ENCODE measurements around the gene CCDC60. TPM values are rescaled to one million over a fixed set of nuclear protein-coding genes. Genes with fewer than 3 reads are reported as not detected.

The CCDC60 gene
- total RNA-seq, 1 experiment from 2014 or later = not detected

- Histone ChIP-seq H3K4me3 (no peak overlapping the region), H3K27ac (no peak overlapping the region), H3K4me1 (replicated peaks) (no peaks in the 10 kb centered on the region), H3K9me3 (replicated peaks) (no peaks in the 10 kb centered on the region), H3K27me3 (replicated peaks) (no peaks in the 10 kb centered on the region), H3K36me3 (no peaks in the 10 kb centered on the region)
- no peak for DNase-seq (ENCODE audit: low read depth in 1 of 2, low spot score in 2 of 2)
Observed at GRCh38 chr12:119574255-119574654, 239.7 kb downstream of the CCDC60 start.

- Histone ChIP-seq H3K27me3 (replicated peaks) (no peaks in the 10 kb centered on the region), H3K9me3 (replicated peaks) (no peaks in the 10 kb centered on the region), H3K4me3 (no peak overlapping the region), H3K4me1 (replicated peaks) (no peaks in the 10 kb centered on the region), H3K27ac (no peak overlapping the region), H3K36me3 (no peaks in the 10 kb centered on the region)
- DNase-seq (ENCODE audit: low read depth in 1 of 2, low spot score in 2 of 2) = no peak
Observed at GRCh38 chr12:119576118-119576810, 241.7 kb downstream of the CCDC60 start.

GRCh38 chr12:119576915-119577314 is 242.4 kb downstream of the CCDC60 start:
- H3K9me3 ChIP-seq (replicated peaks) = no peaks in the 10 kb centered on the region
- no peaks in the 10 kb centered on the region for H3K27me3 ChIP-seq (replicated peaks)
- no peaks in the 10 kb centered on the region for H3K4me1 ChIP-seq (replicated peaks)
- no peaks in the 10 kb centered on the region for H3K36me3 ChIP-seq
- no peak overlapping the region for H3K4me3 ChIP-seq
- no peak overlapping the region for H3K27ac ChIP-seq
- no peak for DNase-seq (ENCODE audit: low read depth in 1 of 2, low spot score in 2 of 2)

- Histone ChIP-seq H3K9me3 (replicated peaks) (no peaks in the 10 kb centered on the region), H3K27ac (no peak overlapping the region), H3K36me3 (no peaks in the 10 kb centered on the region), H3K27me3 (replicated peaks) (no peaks in the 10 kb centered on the region), H3K4me3 (no peak overlapping the region), H3K4me1 (replicated peaks) (no peaks in the 10 kb centered on the region)
- DNase-seq (ENCODE audit: low read depth in 1 of 2, low spot score in 2 of 2) = no peak
Observed at GRCh38 chr12:119578112-119578511, 243.6 kb downstream of the CCDC60 start.

- H3K36me3 ChIP-seq = no peaks in the 10 kb centered on the region
- H3K4me3 ChIP-seq = no peak overlapping the region
- H3K27ac ChIP-seq = no peak overlapping the region
- H3K27me3 ChIP-seq (replicated peaks) = peaks cover 12% of the 10 kb centered on the region
- H3K9me3 ChIP-seq (replicated peaks) = no peaks in the 10 kb centered on the region
- no peak for DNase-seq (ENCODE audit: low read depth in 1 of 2, low spot score in 2 of 2)
- no peaks in the 10 kb centered on the region for H3K4me1 ChIP-seq (replicated peaks)
Observed at GRCh38 chr12:119589097-119589496, 254.6 kb downstream of the CCDC60 start.

GRCh38 chr12:119589634-119590033 is 255.1 kb downstream of the CCDC60 start:
- peaks cover 16% of the 10 kb centered on the region for H3K27me3 ChIP-seq (replicated peaks)
- no peak overlapping the region for H3K27ac ChIP-seq
- DNase-seq (ENCODE audit: low read depth in 1 of 2, low spot score in 2 of 2) = no peak
- no peaks in the 10 kb centered on the region for H3K9me3 ChIP-seq (replicated peaks)
- H3K36me3 ChIP-seq = no peaks in the 10 kb centered on the region
- no peak overlapping the region for H3K4me3 ChIP-seq
- H3K4me1 ChIP-seq (replicated peaks) = no peaks in the 10 kb centered on the region

Other genes with a start within 250 kb of the CCDC60 start
- 7.1 and 7.4 TPM in 2 replicates for gene HSPB8, start 155.8 kb upstream of the CCDC60 start, total RNA-seq (2014; rRNA removed; shearing (Covaris generic))

All from SJSA1 (cell line).